ENCODE results near the gene EEF1AKMT1.
A peak's percentile ranks its signal among the peaks of the same experiment; 100 is the strongest.

The EEF1AKMT1 gene, protein sequence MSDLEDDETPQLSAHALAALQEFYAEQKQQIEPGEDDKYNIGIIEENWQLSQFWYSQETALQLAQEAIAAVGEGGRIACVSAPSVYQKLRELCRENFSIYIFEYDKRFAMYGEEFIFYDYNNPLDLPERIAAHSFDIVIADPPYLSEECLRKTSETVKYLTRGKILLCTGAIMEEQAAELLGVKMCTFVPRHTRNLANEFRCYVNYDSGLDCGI

DNA sequence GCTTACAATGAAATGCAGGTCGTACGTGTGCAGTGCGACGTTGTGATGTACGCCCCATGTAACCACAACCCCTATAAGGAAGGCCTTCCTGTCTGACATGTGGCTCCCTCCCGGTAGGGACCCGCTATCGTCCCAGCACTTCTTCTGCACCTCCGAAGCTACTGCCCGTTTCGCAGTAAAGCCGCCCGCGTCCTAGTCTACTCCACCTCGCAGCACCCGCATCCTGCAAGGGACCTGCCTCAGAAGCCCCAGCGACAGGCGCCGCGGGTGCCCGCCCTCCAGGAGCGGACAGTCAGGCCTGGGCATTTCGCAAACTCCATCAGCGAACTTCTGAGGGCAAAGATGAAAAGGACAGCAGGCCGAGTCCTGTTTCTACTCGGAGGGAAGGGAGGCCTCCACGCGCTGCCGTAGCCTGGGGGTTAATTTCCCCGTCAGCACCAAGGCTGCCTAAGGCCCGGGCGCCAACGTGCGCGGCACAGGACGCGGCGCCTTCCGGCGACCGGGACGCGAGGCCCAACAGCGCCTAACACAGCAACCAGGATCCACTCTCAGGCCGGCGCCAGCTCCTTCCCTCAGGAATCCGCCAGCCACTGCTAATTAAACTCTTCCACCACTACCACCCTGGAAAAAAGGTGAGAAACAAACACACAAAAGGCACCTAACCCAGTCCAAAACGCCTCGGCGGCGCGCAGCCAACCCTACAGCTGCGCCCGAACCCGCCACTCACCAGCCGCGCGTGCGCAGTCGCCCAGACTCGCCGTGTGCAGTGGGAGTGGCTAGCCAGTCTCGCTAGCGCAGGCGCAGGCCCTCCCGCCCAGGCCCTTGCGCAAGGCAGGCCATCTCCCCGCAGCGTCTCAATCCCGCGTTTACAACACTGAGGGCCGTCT lies at the start of gene EEF1AKMT1:
TSS of gene EEF1AKMT1 (minus strand) at position 768 of the 887 bp plus-strand sequence. CDS start 16,363 bp downstream, outside the sequence.
- peak; percentile 92 for DNase-seq

DNA sequence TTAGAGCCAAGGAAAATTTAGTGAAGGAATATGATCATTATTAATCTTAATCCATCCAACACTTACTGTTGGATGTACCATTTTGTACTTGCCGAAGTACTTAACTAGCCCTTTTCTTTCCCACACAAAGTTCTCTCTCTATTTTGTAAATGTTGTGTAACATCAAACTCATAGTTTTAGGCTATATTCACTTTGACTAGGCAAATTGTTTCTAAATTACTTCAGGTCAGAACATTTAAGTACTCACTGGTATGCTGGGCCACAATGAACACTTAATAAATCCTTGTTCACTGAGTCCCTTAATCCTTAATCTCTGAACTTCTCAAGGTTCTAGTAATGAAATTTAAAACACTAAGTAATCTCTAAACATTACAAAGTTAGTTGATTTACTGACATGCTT lies 49.3 kb upstream of the EEF1AKMT1 start:
- no peak for DNase-seq

DNA sequence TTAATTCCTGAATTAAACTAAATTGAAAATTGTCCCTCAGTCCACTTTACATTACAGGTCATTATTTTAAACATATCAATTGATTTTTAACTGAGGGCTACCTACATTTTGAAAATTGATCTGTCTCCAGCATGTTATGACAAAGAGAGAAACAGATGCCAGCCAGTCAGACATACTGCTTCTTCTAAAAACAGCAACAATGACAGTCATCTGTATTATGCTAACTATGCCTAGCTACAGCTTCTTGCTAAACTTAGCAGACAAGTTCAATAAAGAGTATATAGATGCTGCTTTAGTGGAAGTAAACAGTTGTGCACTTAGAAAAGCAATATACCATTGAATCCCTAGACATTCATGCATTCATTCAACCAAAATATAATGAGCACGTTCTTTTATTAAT lies 48.6 kb upstream of the EEF1AKMT1 start:
- no peak for DNase-seq

DNA sequence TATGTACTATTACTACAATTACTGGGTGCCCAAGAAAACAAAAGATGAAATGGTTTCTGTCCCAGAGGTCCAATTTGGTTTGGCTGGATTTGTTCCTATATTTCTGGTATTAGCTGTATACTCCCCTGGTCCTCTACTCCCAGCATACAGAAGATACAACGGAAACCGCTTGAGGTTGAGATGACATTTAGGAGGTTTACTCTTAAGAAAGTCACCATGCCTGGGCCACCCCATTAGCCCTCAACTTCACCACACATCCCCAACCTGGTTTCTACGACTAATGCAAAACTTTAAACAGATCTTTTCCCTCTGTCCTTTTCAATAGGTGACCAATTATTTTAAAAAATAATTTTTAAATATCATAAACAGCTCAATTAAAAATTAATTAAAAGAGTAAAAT lies 46.0 kb upstream of the EEF1AKMT1 start:
- no peak for DNase-seq

DNA sequence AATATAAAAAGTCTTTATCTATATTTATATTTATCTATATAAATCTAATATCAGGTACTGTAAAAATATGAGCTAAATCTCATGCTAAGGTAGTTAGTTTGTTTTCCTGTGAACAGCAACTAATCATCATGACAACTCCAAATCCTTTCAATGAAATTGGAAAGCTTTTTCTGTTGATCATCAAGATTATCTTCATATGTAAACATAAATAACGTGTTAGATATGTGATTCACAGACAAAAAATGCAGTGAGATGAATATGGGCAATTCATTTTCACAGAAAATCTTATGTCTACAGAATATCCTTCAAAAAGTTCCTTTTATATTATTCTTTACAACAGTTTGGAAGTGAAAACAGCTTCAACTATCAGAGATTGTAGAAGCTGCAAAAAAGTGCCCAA lies 41.7 kb upstream of the EEF1AKMT1 start:
- DNase-seq, result no peak

DNA sequence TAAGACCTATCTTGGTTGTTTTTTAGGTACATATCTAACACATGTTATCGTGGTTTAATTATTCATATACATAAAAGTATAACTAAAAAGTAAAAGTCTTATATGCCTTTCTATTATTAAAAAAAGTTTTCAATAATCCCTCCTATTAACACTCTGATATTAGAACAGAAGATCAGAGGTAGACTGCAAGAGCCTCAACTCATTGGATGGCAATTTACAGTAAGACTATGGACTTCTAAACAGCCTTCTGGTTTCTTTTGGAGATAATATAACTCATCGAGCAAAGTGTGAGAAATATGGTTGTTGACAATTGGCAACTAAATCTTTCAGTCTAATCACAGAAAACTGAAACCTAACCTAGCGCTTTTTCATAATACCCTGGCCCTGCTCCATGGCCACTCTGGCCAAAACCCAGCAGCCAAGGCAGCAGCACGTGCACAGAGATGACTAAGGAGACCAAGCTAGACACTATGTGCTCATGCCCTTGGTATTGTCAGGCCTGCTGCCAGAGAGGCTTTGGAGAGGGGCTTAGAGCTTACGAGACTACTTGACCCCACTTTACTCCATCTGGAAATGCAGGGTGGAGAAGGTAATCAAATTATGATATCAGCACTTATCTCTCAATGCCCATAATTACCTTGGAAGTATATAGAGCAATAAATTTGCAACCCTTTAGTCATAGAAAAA lies 40.6 kb upstream of the EEF1AKMT1 start:
- DNase-seq, result no peak

DNA sequence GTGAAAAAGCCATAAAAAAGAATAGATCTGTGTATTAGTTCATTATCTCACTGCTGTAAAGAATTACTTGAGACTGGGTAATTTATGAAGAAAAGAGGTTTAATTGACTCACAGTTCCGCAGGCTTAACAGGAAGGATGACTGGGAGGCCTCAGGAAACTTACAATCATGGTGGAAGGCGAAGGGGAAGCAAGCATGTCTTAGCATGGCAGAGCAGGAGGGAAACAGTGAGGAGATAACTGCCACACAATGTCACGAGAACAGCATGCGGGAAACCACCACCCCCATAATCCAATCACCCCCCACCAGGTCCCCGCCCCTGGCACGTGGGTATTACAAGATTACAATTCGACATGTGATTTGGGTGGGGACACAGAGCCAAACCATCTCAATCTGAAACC lies 39.1 kb upstream of the EEF1AKMT1 start:
- no peak for DNase-seq

DNA sequence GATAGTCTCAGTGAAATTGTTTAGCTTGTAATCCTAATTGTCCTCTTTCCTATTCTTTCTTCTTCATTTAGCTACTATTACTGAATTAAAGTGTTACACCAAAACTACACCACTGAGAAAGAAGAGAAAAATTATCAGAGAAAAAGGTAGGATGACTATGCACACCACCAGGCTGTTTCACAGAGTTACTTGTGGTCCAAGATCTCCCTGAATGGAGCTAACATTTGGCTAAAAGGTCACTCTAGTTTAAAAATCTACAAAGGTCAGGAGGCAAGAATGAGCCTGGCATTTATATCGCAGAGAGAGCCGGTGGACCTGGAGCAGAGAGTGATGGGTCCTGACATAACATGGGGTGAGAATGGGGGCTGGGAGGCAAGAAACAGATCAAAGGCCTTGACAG lies 37.0 kb upstream of the EEF1AKMT1 start:
- no peak for DNase-seq

DNA sequence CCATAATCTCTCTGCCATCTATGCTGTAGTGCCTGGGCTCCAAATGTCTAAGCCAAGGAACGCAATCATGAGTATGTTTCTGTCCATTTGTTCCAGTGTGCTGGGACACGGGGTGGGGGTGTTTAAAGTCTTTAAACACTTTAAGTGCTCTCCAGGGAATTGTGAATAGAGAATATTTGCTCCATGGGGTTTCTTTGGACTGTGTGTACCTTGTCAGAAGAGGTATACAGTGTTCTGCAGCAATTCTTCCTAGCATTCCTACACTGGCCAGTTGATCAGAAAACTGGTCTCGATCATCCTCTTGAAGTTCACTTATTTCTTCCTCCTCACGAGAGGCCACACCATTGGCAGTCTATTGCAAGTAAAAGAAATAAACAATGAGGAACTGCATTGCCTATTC lies 35.1 kb upstream of the EEF1AKMT1 start:
- DNase-seq, result no peak

DNA sequence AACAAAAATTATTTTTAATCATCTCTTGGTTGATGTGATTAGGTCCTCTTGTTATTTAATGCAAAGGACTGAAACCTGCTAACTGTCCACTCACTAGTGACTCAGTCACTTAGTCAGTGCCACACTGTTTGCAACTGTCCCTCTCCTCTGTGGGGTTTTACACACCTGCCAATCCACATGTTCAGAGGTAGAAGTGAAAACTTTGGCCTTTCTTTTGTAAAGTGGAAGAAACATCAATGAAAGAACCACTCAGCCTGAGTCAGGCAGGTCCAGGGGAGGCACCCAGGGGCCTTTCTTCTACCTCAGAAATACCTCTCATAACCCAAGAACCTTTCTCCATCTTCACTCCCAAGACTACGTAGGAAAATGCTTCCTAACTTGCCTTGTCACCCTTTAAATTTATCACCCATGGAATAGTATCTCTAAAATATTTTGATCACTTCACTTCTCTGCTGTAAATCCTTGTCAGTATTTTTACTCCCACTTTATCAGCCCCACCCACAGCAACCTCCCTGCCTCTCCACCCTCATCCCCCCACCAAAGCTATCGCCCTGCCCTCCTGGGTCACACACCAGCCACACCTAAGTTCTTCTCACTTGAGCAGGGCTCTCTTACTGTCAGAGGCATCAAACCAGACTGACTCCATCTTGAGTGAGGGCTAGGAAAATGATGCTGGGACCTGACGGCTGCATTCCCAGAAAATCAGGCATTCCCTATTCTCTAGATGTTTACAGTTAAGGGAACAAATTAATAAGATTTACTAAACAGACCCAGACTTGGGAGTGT lies 29.6 kb upstream of the EEF1AKMT1 start:
- no peak for DNase-seq

DNA sequence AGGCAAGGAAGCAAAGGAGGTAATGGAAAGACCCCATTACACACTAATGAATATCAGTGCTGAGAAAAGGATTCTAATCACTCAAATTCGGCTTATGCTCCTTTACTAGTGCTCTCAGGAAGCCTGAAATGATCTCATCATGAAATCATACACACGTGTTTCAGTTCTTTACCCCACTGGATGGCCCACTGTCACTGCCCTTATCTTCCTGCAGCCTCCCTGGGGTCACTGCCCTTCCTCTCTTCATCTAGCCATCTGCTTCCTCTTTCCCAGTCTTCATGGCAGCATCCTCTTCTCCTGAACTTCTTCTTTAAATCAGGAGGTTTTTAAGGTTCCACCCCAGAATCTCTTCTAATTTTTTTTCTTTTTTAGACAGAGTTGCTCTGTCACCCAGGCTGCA lies 27.9 kb upstream of the EEF1AKMT1 start:
- DNase-seq, result no peak

DNA sequence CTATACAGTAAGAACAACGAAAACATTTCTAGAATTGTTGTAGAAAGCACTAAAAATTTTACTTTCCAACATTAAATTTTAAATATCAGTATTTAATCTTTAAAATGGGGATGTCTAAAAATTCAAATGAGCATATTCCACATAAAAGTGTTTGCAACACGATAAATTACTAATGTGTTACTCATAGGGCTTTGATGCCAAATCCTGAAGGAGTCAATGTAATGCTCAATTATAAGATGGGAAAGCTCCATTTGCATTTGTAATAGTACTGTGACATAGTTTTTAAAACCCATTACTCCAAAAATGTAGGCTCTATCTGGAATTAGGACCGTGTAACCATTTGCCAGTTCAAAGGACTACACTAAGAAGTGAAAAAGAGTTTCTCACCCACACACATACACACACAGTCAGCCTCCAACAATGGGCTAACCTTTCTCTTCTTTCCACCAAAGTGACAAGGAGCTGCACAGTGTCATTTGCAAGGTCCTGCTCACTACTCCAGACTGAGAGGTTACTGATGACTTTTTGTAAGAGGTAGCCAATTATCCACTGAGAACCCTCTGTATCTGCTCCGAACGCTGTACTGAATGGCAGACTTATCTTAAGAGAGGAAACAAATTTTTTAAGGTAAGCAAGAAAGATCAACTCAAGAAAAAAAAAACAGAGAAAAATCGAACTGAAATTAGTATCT lies 26.1 kb upstream of the EEF1AKMT1 start:
- DNase-seq, result no peak

DNA sequence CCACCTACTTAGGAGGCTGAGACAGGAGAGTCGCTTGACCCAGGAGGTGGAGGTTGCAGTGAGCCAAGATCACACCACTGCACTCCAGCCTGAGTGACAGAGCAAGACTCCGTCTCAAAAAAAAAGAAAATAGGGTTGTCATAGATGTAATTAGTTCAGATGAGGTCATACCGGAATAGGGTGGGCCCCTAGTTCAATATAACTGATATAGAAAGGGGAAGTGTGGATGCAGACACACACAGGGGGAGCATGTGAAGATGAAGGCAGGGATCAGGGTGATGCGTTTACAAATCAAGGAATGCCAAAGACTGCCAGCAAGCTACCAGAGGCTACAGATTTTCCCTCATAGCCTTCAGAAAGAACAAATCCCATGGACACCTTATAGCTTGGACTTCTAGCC lies 24.3 kb upstream of the EEF1AKMT1 start:
- no peak for DNase-seq

DNA sequence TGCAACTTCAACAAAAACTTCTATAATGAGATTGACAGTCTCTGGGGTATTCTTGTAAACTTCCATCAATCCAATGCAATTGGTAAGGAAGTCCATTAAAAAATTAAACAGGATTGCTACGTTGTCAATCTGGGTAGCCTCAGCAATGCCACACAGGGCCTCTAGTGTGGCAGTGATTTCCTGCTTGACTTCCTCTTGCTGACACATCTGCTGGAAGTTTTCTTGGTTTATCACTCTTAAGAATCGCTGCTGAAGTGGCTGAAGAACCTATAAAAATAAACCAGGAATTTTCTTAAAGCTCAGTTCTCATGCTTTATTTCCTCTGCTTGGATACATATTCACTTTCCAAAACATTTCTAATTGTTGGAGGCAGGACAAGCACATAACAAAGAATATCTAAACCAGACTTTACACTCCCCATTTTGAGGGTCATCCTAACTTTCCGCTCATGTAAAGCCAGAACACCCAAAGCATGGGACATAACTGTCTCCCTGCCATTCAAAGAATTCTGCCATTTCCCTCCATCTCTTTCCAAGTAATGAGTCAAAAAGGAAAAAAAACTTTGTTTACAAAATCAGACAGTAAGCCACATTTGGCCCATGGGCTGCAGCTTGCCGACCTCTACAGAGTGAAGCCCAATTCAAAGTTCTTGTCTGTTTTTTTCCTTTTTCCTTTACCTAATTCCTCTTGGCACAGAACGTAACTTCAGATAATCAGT lies 23.2 kb upstream of the EEF1AKMT1 start:
- no peak for DNase-seq

DNA sequence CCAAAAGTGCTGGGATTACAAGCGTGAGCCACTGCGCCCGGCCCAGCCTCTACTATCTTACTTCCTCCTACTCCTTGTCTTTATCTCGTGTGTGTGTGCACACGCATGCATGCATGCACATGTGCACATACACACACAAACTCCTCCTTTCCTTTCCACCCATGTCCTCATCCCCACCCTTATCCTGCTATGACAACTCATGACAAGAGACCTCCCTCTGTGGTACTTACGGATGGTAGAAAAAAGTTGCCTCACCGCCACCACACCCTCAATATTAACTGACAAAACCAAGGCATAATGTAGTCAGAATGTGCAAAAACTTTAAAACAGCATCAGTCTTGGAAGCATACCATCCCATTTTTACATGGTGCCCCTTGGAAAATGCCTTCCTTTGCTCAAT lies 15.9 kb upstream of the EEF1AKMT1 start:
- no peak for DNase-seq

DNA sequence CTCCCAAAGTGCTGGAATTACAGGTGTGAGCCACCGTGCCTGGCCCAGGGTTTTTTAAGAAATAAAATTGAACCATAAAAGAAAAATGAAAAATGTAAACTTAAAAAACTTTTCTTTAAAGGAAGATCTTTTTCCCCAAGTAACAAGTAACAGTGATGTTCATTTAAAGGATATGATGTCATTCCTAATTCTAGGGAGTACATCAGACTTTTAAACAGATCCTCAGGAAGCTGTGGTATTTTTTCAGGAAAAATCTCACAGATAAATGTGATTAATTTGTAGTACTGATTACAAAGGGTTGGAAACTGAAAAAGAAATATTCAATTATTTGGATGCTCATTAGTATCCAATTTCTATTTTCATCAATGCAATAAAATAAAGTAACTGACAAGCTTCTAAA lies 14.6 kb upstream of the EEF1AKMT1 start:
- no peak for DNase-seq

DNA sequence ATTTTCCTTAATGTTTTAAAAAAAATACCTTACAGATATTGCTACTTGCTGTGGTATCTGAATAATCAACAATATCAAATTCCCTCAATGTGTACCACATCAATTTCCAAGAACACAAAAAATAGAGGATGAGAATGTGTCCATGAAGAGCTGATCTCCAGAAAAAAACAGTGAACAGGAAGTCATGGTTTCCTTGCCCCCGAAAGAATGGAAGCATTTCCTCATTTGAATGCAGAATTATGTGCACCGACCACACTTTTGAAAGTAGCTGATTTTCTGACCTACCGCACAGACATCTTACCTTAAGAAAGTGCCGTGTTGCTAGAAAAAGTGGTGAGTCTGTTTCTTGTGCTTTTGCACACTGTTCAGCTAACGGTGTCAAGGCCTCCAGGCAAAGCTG lies 13.4 kb upstream of the EEF1AKMT1 start:
- DNase-seq, result no peak

DNA sequence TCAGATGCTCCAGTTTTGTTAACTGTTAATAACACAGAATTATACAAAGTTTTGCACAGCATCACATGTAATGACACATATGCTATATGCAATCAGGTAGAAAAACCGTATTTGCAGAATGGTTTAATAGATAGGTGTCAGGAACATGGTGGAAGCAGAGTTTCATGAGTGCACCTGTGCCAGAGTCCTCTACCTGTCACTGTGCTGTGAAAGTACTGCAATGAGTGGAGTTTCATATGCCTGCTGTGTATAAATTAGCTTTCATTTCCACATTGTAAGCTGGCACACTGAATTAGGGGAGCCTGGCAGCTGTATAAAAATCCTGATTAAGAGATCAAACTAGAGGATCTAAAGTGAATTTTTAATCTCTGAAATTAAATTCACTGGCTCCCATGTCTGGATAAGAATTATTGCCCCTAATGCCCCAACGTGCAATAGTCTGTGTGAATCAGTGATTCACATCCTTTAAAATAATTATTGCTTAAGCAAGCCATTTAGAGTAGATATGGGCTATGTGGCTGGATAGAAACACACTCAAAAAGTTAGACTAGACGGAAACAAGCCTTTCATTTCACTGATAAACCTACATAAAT lies 8.5 kb upstream of the EEF1AKMT1 start:
- peak; percentile 6 for DNase-seq

DNA sequence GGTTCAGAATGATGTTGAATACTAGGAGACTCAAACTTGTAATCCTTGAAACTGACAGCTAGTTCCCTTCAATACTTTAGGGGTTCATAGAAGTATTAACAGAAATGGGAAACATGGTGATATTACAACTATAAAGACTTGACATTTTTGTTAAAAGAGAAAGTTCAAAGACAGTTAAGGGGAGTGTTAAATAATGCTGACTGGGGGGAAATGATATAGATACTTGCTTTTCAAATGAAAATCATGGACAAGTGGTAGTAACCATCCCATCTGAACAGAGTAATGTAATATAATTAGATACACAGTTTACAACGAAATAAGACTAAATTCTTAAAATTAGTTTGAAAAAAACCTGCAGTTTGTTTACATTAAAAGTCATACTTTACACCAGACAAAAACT lies 6.6 kb upstream of the EEF1AKMT1 start:
- no peak for DNase-seq

DNA sequence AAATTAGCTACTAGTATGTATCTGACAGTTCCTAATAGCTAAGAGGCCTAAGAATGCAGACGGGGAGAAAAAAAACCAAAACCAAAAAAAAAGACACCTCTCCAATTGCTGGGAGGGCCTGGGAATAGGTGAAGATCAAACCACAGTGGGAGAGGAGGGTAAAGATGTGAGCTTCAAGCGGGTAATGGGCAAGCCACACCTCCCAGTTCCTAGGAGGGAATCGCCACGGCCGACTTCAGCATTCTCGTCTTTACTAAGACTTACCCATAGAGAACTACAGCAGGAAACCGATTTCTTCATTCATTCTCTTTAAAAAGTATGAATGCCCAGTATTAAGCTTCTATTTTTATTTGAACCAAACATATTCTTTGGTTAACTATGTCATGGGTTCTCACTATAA lies 5.6 kb upstream of the EEF1AKMT1 start:
- no peak for DNase-seq

DNA sequence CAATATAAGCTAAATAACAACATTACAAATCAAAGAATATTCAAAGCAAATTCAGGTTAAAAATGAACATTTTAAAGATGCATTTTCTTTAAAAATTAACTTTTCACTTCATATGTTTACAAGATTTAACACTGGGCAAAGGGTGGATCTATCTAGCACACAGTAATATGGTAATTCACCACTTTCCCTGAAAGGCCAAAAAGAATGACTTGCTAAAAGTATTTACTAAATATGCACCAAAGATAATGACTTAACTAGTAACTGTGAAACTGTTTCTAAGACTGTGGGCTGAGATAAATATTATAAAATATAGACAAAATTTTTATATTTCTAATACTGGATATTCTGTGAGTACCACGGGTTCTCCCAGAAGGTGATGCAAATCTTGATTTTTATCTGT lies 4.5 kb upstream of the EEF1AKMT1 start:
- DNase-seq, result no peak

All from RPMI8226 (cell line).